GM18861 (cell line): ENCODE results near the gene DIS3L2.
"Not testable (repeated sequence)": the region's sequence is repeated elsewhere in the genome, so short reads cannot be mapped to it uniquely, and the experiment has no call there.

ENCODE experiments used
- ATAC-seq: cut with Tn5 transposase; IDR thresholded peaks from one replicate; pipeline ENCODE4 v1.9.1; 2021; ENCODE audit not compliant: unreplicated experiment

Gene DIS3L2

GRCh38 chr2:232113821-232114220 is 152.3 kb downstream of the DIS3L2 start:
- no peak for ATAC-seq

GRCh38 chr2:232115728-232116361 is 154.3 kb downstream of the DIS3L2 start:
- ATAC-seq, result not testable (repeated sequence)

- ATAC-seq, result no peak
Observed at GRCh38 chr2:232116852-232117251, 155.3 kb downstream of the DIS3L2 start.

- no peak for ATAC-seq
Observed at GRCh38 chr2:232117413-232117812, 155.9 kb downstream of the DIS3L2 start.

- no peak for ATAC-seq
Observed at GRCh38 chr2:232120911-232121310, 159.4 kb downstream of the DIS3L2 start.

- no peak for ATAC-seq
Observed at GRCh38 chr2:232124309-232124708, 162.8 kb downstream of the DIS3L2 start.

GRCh38 chr2:232126301-232127099 is 165.0 kb downstream of the DIS3L2 start:
- ATAC-seq, result no peak

GRCh38 chr2:232129483-232129882 is 168.0 kb downstream of the DIS3L2 start:
- ATAC-seq, result no peak

GRCh38 chr2:232132181-232132580 is 170.7 kb downstream of the DIS3L2 start:
- no peak for ATAC-seq

- no peak for ATAC-seq
Observed at GRCh38 chr2:232133078-232133477, 171.6 kb downstream of the DIS3L2 start.

GRCh38 chr2:232134939-232135338 is 173.4 kb downstream of the DIS3L2 start:
- ATAC-seq, result no peak

- no peak for ATAC-seq
Observed at GRCh38 chr2:232137356-232138147, 176.0 kb downstream of the DIS3L2 start.

- no peak for ATAC-seq
Observed at GRCh38 chr2:232138441-232138840, 176.9 kb downstream of the DIS3L2 start.

GRCh38 chr2:232139171-232139594 is 177.7 kb downstream of the DIS3L2 start:
- ATAC-seq, result no peak

GRCh38 chr2:232139786-232140562 is 178.5 kb downstream of the DIS3L2 start:
- ATAC-seq, result no peak

- no peak for ATAC-seq
Observed at GRCh38 chr2:232141591-232141990, 180.1 kb downstream of the DIS3L2 start.

GRCh38 chr2:232142049-232142448 is 180.5 kb downstream of the DIS3L2 start:
- no peak for ATAC-seq

- ATAC-seq, result no peak
Observed at GRCh38 chr2:232142502-232142901, 181.0 kb downstream of the DIS3L2 start.

- no peak for ATAC-seq
Observed at GRCh38 chr2:232146294-232146693, 184.8 kb downstream of the DIS3L2 start.

- no peak for ATAC-seq
Observed at GRCh38 chr2:232147440-232148077, 186.0 kb downstream of the DIS3L2 start.
